GM12874 (cell line): ENCODE results near the gene COPB1.

ENCODE experiments used
- CTCF ChIP-seq: IDR thresholded peaks from 2 replicates; pipeline ENCODE4 v1.5.1; 2011; ENCODE audit warnings: low read depth, mild to moderate bottlenecking, control low read depth, low read length, moderate library complexity; ENCODE audit not compliant: insufficient read depth

COPB1 gene

GRCh38 chr11:14414470-14415461 lies 84.8 kb downstream of the COPB1 start:
- no peak for TF ChIP-seq CTCF

GRCh38 chr11:14413307-14414069 lies 86.1 kb downstream of the COPB1 start:
- TF ChIP-seq CTCF: 0 out of 2 replicates have a peak, but pooled peaks have one; percentile 27

GRCh38 chr11:14411818-14412217 lies 87.8 kb downstream of the COPB1 start:
- no peak for TF ChIP-seq CTCF

DNA sequence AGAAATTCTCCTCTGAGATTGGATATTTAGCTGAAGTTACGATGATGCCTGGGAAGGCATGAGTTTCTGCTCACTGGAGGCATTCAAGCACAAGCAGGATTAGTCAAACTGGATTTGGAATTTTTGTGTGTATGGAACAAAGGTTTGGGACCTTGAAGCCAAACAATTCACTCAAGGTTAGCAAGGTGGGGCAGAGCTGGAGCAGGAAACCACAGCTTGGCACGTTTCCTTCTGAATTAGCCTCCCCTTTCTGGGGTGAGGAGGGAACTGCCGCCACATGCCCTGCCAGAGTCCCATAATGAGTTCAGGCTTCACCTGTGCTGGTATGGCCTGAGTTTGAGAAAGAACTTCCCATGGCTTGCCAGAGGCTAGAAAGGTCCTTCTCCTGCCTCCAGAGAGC lies 89.7 kb downstream of the COPB1 start:
- no peak for TF ChIP-seq CTCF

- no peak for TF ChIP-seq CTCF
Measured at GRCh38 chr11:14408612-14409011, 91.0 kb downstream of the COPB1 start.
